ENCODE results near the gene BAX. TPM values are rescaled to one million over a fixed set of nuclear protein-coding genes. Genes with fewer than 3 reads are reported as not detected.

BAX gene
- total and polyA plus RNA-seq, 9 of the 15 experiments (the other 6 are each of a cell fraction or from before 2014, with no cell fraction given), result 3.2 to 95.4 (median 44.5) TPM

DNA sequence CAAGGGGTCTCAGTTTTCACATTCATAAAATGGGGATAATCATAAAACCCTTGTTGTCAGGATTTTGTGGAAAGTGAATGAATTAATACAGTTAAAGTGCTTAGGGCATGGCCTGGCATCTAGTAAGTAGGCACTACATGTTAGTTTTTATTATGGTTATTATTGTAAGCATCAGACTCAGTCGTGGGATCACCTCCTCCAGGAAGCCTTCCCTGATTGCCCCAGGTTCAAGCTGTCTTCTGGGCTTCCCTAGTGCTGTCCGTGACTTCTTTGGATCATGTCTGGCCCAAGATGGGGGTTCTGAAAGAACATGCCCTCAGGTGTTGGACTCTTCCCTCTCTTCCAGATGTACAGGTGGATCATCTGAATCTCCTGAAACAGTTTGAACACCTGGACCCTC, 43.9 kb upstream of the BAX start:
- Histone ChIP-seq H4K20me1 (replicated peaks; ENCODE audit: control insufficient read depth, insufficient read depth, low read length) (no peaks in the 10 kb centered on the region), H3K9me1 (ENCODE audit: control insufficient read depth, insufficient read depth, low read length) (no peaks in the 10 kb centered on the region), H3K27ac (ENCODE audit: extremely low read depth, low read depth, low read length) (no peak overlapping the region), H3K4me2 (ENCODE audit: insufficient read depth, low read length) (no peak overlapping the region), H3K36me3 (ENCODE audit: control insufficient read depth, insufficient read depth, low read length) (peaks cover 88% of the 10 kb centered on the region), H3K9ac (ENCODE audit: insufficient read depth in 1 of 2, low read depth in 2 of 2, low read length in 2 of 2) (0 out of 4 replicates have a peak overlapping the region, but pooled peaks of 1 of the 2 experiments have one; percentile 22), H2AFZ (ENCODE audit: low read depth, low read length) (no peak overlapping the region), H3K27me3 (ENCODE audit: control insufficient read depth in 2 of 2, insufficient read depth in 2 of 2, low read length in 2 of 2) (no peaks in the 10 kb centered on the region), H3K4me1 (replicated peaks in 1 of 2; ENCODE audit: control insufficient read depth in 2 of 2, insufficient read depth in 2 of 2, low read length in 2 of 2) (peaks cover 0 to 10% of the 10 kb centered on the region in 2 experiments; a peak in 2 of 5 replicates), H3K79me2 (ENCODE audit: control insufficient read depth, insufficient read depth, low read length) (no peaks in the 10 kb centered on the region), H3K4me3 (no peak overlapping the region), H3K9me3 (replicated peaks; ENCODE audit: control insufficient read depth, insufficient read depth, low read depth, low read length) (no peaks in the 10 kb centered on the region)
- intact Hi-C loops (cut with micrococcal nuclease) (no loop called here), in situ Hi-C loops (cut with MboI) (no loop called here)
- BruUV-seq (replicated peaks), result no TSS peak
- no peak for ATAC-seq
- no peak for FAIRE-seq
- peak in 1 of 4 experiments; percentile 5 for DNase-seq (ENCODE audit: extremely low read depth in 1 of 4, low spot score in 3 of 4)
- ChIA-PET POLR2A (interaction anchor here (0.7 to 2.1 kb wide), 4 partner anchors 8 to 56 kb away, joined by 3 to 5 read pairs (median 4); no protein-coding TSS in a partner anchor), CTCF (ENCODE audit: low intra/inter-chr PET ratio) (no interaction called here)
- WGBS (ENCODE audit: insufficient coverage, low coverage, missing lambda C conversion rate), result 77% methylated on average over 2 of the region's 2 CpGs
- TF ChIP-seq RBBP5 (IDR thresholded peaks at IDR 0.05; ENCODE audit: borderline replicate concordance, insufficient read depth, low read length, poor library complexity, severe bottlenecking) (no peak), SMARCC2 (IDR thresholded peaks at IDR 0.05; ENCODE audit: low read depth) (no peak), DDX20 (tag; IDR thresholded peaks at IDR 0.05; ENCODE audit: low read depth) (no peak), ZFP36 (IDR thresholded peaks at IDR 0.05; ENCODE audit: low read depth, low read length, partially characterized antibody) (peak; percentile 99), KDM1A (IDR thresholded peaks at IDR 0.05) (peak; percentile 56 to 59), RBM25 (IDR thresholded peaks at IDR 0.05; ENCODE audit: low read depth, low read length, severe bottlenecking) (peak; percentile 97), EP300 (IDR thresholded peaks at IDR 0.05; ENCODE audit: low read length) (no peak), RBM17 (IDR thresholded peaks at IDR 0.05; ENCODE audit: borderline replicate concordance, low read depth, low read length) (no peak), CHD4 (IDR thresholded peaks at IDR 0.05; ENCODE audit: insufficient read depth, insufficient replicate concordance, low read depth, low read length, poor library complexity, severe bottlenecking) (peak; percentile 72), CBFB (CRISPR knock-in tag; IDR thresholded peaks at IDR 0.05) (no peak), TAF1 (IDR thresholded peaks at IDR 0.05; ENCODE audit: control insufficient read depth, extremely low read depth, insufficient read depth, low read length, severe bottlenecking) (no peak)
- TF ChIP-seq, protein P1, sequence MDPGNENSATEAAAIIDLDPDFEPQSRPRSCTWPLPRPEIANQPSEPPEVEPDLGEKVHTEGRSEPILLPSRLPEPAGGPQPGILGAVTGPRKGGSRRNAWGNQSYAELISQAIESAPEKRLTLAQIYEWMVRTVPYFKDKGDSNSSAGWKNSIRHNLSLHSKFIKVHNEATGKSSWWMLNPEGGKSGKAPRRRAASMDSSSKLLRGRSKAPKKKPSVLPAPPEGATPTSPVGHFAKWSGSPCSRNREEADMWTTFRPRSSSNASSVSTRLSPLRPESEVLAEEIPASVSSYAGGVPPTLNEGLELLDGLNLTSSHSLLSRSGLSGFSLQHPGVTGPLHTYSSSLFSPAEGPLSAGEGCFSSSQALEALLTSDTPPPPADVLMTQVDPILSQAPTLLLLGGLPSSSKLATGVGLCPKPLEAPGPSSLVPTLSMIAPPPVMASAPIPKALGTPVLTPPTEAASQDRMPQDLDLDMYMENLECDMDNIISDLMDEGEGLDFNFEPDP (CRISPR knock-in tag; IDR thresholded peaks at IDR 0.05), result no peak
- TF ChIP-seq, protein P2, sequence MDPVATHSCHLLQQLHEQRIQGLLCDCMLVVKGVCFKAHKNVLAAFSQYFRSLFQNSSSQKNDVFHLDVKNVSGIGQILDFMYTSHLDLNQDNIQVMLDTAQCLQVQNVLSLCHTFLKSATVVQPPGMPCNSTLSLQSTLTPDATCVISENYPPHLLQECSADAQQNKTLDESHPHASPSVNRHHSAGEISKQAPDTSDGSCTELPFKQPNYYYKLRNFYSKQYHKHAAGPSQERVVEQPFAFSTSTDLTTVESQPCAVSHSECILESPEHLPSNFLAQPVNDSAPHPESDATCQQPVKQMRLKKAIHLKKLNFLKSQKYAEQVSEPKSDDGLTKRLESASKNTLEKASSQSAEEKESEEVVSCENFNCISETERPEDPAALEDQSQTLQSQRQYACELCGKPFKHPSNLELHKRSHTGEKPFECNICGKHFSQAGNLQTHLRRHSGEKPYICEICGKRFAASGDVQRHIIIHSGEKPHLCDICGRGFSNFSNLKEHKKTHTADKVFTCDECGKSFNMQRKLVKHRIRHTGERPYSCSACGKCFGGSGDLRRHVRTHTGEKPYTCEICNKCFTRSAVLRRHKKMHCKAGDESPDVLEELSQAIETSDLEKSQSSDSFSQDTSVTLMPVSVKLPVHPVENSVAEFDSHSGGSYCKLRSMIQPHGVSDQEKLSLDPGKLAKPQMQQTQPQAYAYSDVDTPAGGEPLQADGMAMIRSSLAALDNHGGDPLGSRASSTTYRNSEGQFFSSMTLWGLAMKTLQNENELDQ (CRISPR knock-in tag; IDR thresholded peaks at IDR 0.05; ENCODE audit: borderline replicate concordance), result no peak
- TF ChIP-seq, protein P3, sequence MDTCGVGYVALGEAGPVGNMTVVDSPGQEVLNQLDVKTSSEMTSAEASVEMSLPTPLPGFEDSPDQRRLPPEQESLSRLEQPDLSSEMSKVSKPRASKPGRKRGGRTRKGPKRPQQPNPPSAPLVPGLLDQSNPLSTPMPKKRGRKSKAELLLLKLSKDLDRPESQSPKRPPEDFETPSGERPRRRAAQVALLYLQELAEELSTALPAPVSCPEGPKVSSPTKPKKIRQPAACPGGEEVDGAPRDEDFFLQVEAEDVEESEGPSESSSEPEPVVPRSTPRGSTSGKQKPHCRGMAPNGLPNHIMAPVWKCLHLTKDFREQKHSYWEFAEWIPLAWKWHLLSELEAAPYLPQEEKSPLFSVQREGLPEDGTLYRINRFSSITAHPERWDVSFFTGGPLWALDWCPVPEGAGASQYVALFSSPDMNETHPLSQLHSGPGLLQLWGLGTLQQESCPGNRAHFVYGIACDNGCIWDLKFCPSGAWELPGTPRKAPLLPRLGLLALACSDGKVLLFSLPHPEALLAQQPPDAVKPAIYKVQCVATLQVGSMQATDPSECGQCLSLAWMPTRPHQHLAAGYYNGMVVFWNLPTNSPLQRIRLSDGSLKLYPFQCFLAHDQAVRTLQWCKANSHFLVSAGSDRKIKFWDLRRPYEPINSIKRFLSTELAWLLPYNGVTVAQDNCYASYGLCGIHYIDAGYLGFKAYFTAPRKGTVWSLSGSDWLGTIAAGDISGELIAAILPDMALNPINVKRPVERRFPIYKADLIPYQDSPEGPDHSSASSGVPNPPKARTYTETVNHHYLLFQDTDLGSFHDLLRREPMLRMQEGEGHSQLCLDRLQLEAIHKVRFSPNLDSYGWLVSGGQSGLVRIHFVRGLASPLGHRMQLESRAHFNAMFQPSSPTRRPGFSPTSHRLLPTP (IDR thresholded peaks at IDR 0.05; ENCODE audit: borderline replicate concordance, extremely low read depth, insufficient read length), result peak; percentile 59
